ENCODE results near the gene PHC2.
A peak's percentile ranks its signal among the peaks of the same experiment; 100 is the strongest.
"Not testable (repeated sequence)": the region's sequence is repeated elsewhere in the genome, so short reads cannot be mapped to it uniquely, and the experiment has no call there.

Gene PHC2

GRCh38 chr1:33305016-33305415 is 125.9 kb downstream of the PHC2 start:
- DNase-seq: no peak

- DNase-seq: no peak
Observed at GRCh38 chr1:33302325-33302724, 128.6 kb downstream of the PHC2 start.

GRCh38 chr1:33301273-33301984 is 129.5 kb downstream of the PHC2 start:
- no peak for DNase-seq

GRCh38 chr1:33300673-33301072 is 130.2 kb downstream of the PHC2 start:
- no peak for DNase-seq

GRCh38 chr1:33299461-33300155 is 131.3 kb downstream of the PHC2 start:
- no peak for DNase-seq

- peak; percentile 41 for DNase-seq
Observed at GRCh38 chr1:33298623-33299277, 132.1 kb downstream of the PHC2 start.

GRCh38 chr1:33297911-33298622 is 132.8 kb downstream of the PHC2 start:
- DNase-seq: no peak

- DNase-seq: no peak
Observed at GRCh38 chr1:33296824-33297223, 134.1 kb downstream of the PHC2 start.

GRCh38 chr1:33296082-33296458 is 134.8 kb downstream of the PHC2 start:
- no peak for DNase-seq

GRCh38 chr1:33295450-33296081 is 135.3 kb downstream of the PHC2 start:
- peak; percentile 65 for DNase-seq

GRCh38 chr1:33295023-33295422 is 135.9 kb downstream of the PHC2 start:
- no peak for DNase-seq

GRCh38 chr1:33294071-33295010 is 136.6 kb downstream of the PHC2 start:
- DNase-seq: no peak

GRCh38 chr1:33292726-33293340 is 138.1 kb downstream of the PHC2 start:
- DNase-seq: no peak

GRCh38 chr1:33290615-33291014 is 140.3 kb downstream of the PHC2 start:
- DNase-seq: not testable (repeated sequence)

GRCh38 chr1:33289858-33290154 is 141.1 kb downstream of the PHC2 start:
- DNase-seq: no peak

GRCh38 chr1:33288976-33289857 is 141.7 kb downstream of the PHC2 start:
- DNase-seq: no peak

GRCh38 chr1:33287317-33287716 is 143.6 kb downstream of the PHC2 start:
- no peak for DNase-seq

- no peak for DNase-seq
Observed at GRCh38 chr1:33286451-33287185, 144.3 kb downstream of the PHC2 start.

GRCh38 chr1:33284049-33284448 is 146.8 kb downstream of the PHC2 start:
- DNase-seq: no peak

GRCh38 chr1:33282791-33283190 is 148.1 kb downstream of the PHC2 start:
- no peak for DNase-seq
